SK-N-SH (cell line): Measurements from ENCODE around the gene KIFC3. TPM values are rescaled to one million over a fixed set of nuclear protein-coding genes. Genes with fewer than 3 reads are reported as not detected.

Source experiments
- CTCF ChIA-PET: fragments of 300-600, 350-600 bp; formaldehyde crosslinking; extraction: SDS; loops from one replicate; lab custom pipeline; 2021; lab: Yijun Ruan, JAX
- POLR2A ChIA-PET: fragments of 350-600 bp; sonication (Branson Sonifier 250); formaldehyde crosslinking; extraction: SDS; loops from one replicate; lab custom pipeline; 2020; ENCODE audit warnings: antibody characterized with exemption, inconsistent platforms; lab: Yijun Ruan, JAX
- DNase-seq: peaks from one replicate; pipeline ENCODE4 v3.0.0; 2012
- H2AFZ ChIP-seq: fragments of 200-600 bp; sonication (generic); 2 replicates; pipeline ENCODE4 v1.8.1; 2016; ENCODE audit warnings: antibody characterized with exemption, mild to moderate bottlenecking, low read depth
- H3F3A ChIP-seq: fragments of 200-600 bp; sonication (generic); replicated peaks from 2 replicates; pipeline ENCODE3; 2016; ENCODE audit warnings: antibody characterized with exemption, mild to moderate bottlenecking; ENCODE audit not compliant: insufficient read depth
- H3K27ac ChIP-seq, 2 experiments: fragments of 200-500 bp in 1 of 2; fragments of 200-600 bp in 1 of 2; sonication (Bioruptor generic) in 1 of 2; sonication (generic), shearing (Covaris generic) in 1 of 2; 2 replicates each; pipeline versions ENCODE4 v1.5.1 to v1.6.1; 2014 to 2016; ENCODE audit warnings: low read depth in 2 of 2, inconsistent platforms in 1 of 2, low read length in 1 of 2, mild to moderate bottlenecking in 1 of 2, mixed read lengths in 1 of 2
- H3K27me3 ChIP-seq: fragments of 200-600 bp; sonication (generic), shearing (Covaris generic); 2 replicates; pipeline ENCODE4 v1.6.1; 2016; ENCODE audit warnings: mixed run types; ENCODE audit not compliant: insufficient read depth
- H3K36me3 ChIP-seq, 2 experiments: fragments of 200-500 bp in 1 of 2; fragments of 200-600 bp in 1 of 2; sonication (Bioruptor generic) in 1 of 2; sonication (generic) in 1 of 2; replicated peaks in 1 of 2; 2 replicates each; pipeline versions ENCODE3 to v1.5.1; 2014 to 2016; ENCODE audit warnings: low read length in 1 of 2, mild to moderate bottlenecking in 1 of 2; ENCODE audit not compliant: insufficient read depth in 2 of 2, control insufficient read depth in 1 of 2
- H3K4me1 ChIP-seq, 2 experiments: fragments of 200-500 bp in 1 of 2; fragments of 200-600 bp in 1 of 2; sonication (Bioruptor generic) in 1 of 2; sonication (generic), shearing (Covaris generic) in 1 of 2; 2 replicates each; pipeline versions ENCODE4 v1.5.1 to v1.6.1; 2014 to 2016; ENCODE audit warnings: low read depth in 1 of 2, low read length in 1 of 2, mixed run types in 1 of 2; ENCODE audit not compliant: insufficient read depth in 2 of 2, control insufficient read depth in 1 of 2
- H3K4me2 ChIP-seq: fragments of 200-600 bp; sonication (generic), shearing (Covaris generic); 2 replicates; pipeline ENCODE4 v1.6.1; 2017; ENCODE audit warnings: mixed run types
- H3K4me3 ChIP-seq, 2 experiments: fragments of 200-500 bp in 1 of 2; fragments of 200-600 bp in 1 of 2; sonication (Bioruptor generic) in 1 of 2; sonication (generic), shearing (Covaris generic) in 1 of 2; 2 replicates each; pipeline versions ENCODE4 v1.5.1 to v1.8.1; 2014 to 2016; ENCODE audit warnings: low read depth in 2 of 2, inconsistent platforms in 1 of 2, low read length in 1 of 2, mild to moderate bottlenecking in 1 of 2, mixed read lengths in 1 of 2, moderate library complexity in 1 of 2
- H3K79me2 ChIP-seq: fragments of 200-600 bp; sonication (generic); 2 replicates; pipeline ENCODE4 v1.8.1; 2017; ENCODE audit warnings: mild to moderate bottlenecking; ENCODE audit not compliant: insufficient read depth
- H3K9ac ChIP-seq: fragments of 200-600 bp; sonication (generic); 2 replicates; pipeline ENCODE4 v1.6.1; 2017; ENCODE audit warnings: mixed run types
- H3K9me2 ChIP-seq: fragments of 200-600 bp; sonication (generic); 2 replicates; pipeline ENCODE4 v1.6.1; 2017; ENCODE audit warnings: mixed run types
- H3K9me3 ChIP-seq: fragments of 200-600 bp; sonication (generic); 2 replicates; pipeline ENCODE4 v1.6.1; 2017; ENCODE audit warnings: mixed run types, mild to moderate bottlenecking, moderate library complexity
- H4K20me1 ChIP-seq: fragments of 200-600 bp; sonication (generic); 2 replicates; pipeline ENCODE4 v1.6.1; 2017; ENCODE audit warnings: mild to moderate bottlenecking, mixed run types; ENCODE audit not compliant: insufficient read depth
- CHD2 ChIP-seq: fragments of 150-350 bp; IDR thresholded peaks from 2 replicates; pipeline ENCODE4 v1.6.1; 2018; ENCODE audit warnings: low read length; ENCODE audit not compliant: partially characterized antibody
- ELF1 ChIP-seq: IDR thresholded peaks from 2 replicates; pipeline ENCODE4 v1.4.0; 2012
- EZH2phosphoT487 ChIP-seq: fragments of 200-600 bp; sonication (generic); IDR thresholded peaks from 2 replicates; pipeline ENCODE4 v1.6.1; 2017; ENCODE audit warnings: low read depth, mixed run types, mild to moderate bottlenecking, antibody characterized with exemption, moderate library complexity, borderline replicate concordance
- FOXJ3 ChIP-seq: sonication (generic); formaldehyde crosslinking; IDR thresholded peaks from 2 replicates; pipeline ENCODE4 v1.5.1; 2020; ENCODE audit warnings: mild to moderate bottlenecking, missing genetic modification reagents
- FOXM1 ChIP-seq: IDR thresholded peaks from 2 replicates; pipeline ENCODE4 v1.4.0; 2012; ENCODE audit warnings: low read depth, mild to moderate bottlenecking
- JUND ChIP-seq: IDR thresholded peaks from 2 replicates; pipeline ENCODE4 v1.4.0; 2012
- MXI1 ChIP-seq: IDR thresholded peaks from 2 replicates; pipeline ENCODE4 v1.6.1; 2012; ENCODE audit warnings: mild to moderate bottlenecking, low read depth, low read length, improper control_type of control experiment
- NFIC ChIP-seq: IDR thresholded peaks from 2 replicates; pipeline ENCODE4 v1.4.0; 2012; ENCODE audit warnings: borderline replicate concordance
- POLR2AphosphoS5 ChIP-seq: IDR thresholded peaks from 2 replicates; pipeline ENCODE4 v1.6.1; 2012; ENCODE audit warnings: low read depth, low read length
- RFX5 ChIP-seq: IDR thresholded peaks from 2 replicates; pipeline ENCODE4 v1.6.1; 2012; ENCODE audit warnings: mild to moderate bottlenecking, improper control_type of control experiment, low read length
- WGBS: methylation state at CpG from one replicate; pipeline ENCODE4 v1.1.6; 2017; ENCODE audit warnings: low lambda C conversion rate; 5-methylcytosine and 5-hydroxymethylcytosine counted together
- polyA plus RNA-seq, 3 experiments: library from polyadenylated mRNA; depleted of rRNA; stranded (reverse); fragments of >200 nt; gene quantifications; 2 replicates each; pipeline ENCODE4 v1.2.3, GENCODE V29; 2012
- TF ChIP-seq, protein P1 (sequence below): IDR thresholded peaks from 2 replicates; pipeline ENCODE4; 2012
- TF ChIP-seq, protein P2 (sequence below): fragments of 150-350 bp; IDR thresholded peaks from 2 replicates; pipeline ENCODE4 v1.6.1; 2017; ENCODE audit warnings: antibody characterized with exemption, low read length, low read depth, borderline replicate concordance

Gene KIFC3
- polyA plus RNA-seq, 1 of the 3 experiments (the other 2 are of a cell fraction) = 65.4 TPM

DNA sequence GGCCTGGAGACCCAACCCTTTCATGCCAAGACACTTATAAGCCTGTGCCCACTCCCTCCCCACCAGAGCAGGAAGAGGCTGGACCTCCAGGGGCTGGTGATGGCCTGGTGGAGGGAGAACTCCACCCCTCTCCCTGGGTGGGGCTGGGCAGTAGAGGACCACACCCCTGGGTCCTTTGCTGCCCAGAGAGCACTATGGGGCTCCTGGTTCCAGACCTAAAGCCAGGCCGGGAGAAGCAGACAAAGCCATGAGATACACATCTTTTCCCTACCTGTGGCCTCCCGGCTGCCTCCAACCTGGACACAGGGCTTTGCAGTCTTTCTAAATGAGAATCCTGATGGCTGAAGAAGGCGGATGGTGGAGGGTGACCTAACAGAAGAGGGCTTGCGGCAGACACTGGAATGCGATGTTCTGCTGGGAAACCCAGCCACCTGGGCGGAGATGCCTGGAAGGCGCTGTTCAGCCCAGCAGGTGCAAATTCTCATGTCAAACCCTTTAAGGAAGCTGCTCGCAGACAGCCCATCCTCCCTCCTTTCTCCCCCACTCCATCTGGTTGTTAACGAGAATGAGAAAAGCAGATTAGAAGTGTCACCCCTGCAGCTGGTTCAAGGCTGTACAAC is 43.9 kb upstream of the KIFC3 start:
- Histone ChIP-seq H3K9me2 (no peaks in the 10 kb centered on the region), H3K9ac (no peak overlapping the region), H3K36me3 (no peaks in the 10 kb centered on the region), H3F3A (no peaks in the 10 kb centered on the region), H3K9me3 (no peaks in the 10 kb centered on the region), H3K79me2 (no peaks in the 10 kb centered on the region), H3K4me3 (no peak overlapping the region), H3K27me3 (no peaks in the 10 kb centered on the region), H3K27ac (no peak overlapping the region), H2AFZ (no peak overlapping the region), H4K20me1 (no peaks in the 10 kb centered on the region), H3K4me1 (peaks cover 0 to 8% of the 10 kb centered on the region in 2 experiments; a peak in 1 of 4 replicates), H3K4me2 (no peak overlapping the region)
- DNase-seq = no peak
- TF ChIP-seq FOXJ3 (CRISPR knock-in tag) = no peak
- TF ChIP-seq MXI1 = no peak
- ChIA-PET POLR2A (no interaction called here), CTCF (no interaction called here)
- 90% methylated on average over 8 of the region's 9 CpGs for WGBS

- POLR2A ChIA-PET = no interaction called here
- Histone ChIP-seq H3F3A (no peaks in the 10 kb centered on the region), H3K79me2 (no peaks in the 10 kb centered on the region), H3K4me2 (no peak overlapping the region), H3K9ac (no peak overlapping the region), H3K27me3 (no peaks in the 10 kb centered on the region), H2AFZ (no peak overlapping the region), H3K4me3 (no peak overlapping the region), H3K27ac (no peak overlapping the region), H3K4me1 (peaks cover 0 to 8% of the 10 kb centered on the region in 2 experiments; a peak in 1 of 4 replicates), H3K9me2 (no peaks in the 10 kb centered on the region), H3K9me3 (no peaks in the 10 kb centered on the region), H3K36me3 (no peaks in the 10 kb centered on the region), H4K20me1 (no peaks in the 10 kb centered on the region)
- 57% methylated on average over 8 of the region's 8 CpGs for WGBS
- TF ChIP-seq FOXJ3 (CRISPR knock-in tag) = no peak
- no peak for TF ChIP-seq CHD2
- no peak for TF ChIP-seq POLR2AphosphoS5
- TF ChIP-seq RFX5 = no peak
- no peak for TF ChIP-seq JUND
- no peak for TF ChIP-seq EZH2phosphoT487
- no peak for TF ChIP-seq FOXM1
- TF ChIP-seq NFIC = no peak
- no peak for TF ChIP-seq ELF1
- TF ChIP-seq, protein P1, sequence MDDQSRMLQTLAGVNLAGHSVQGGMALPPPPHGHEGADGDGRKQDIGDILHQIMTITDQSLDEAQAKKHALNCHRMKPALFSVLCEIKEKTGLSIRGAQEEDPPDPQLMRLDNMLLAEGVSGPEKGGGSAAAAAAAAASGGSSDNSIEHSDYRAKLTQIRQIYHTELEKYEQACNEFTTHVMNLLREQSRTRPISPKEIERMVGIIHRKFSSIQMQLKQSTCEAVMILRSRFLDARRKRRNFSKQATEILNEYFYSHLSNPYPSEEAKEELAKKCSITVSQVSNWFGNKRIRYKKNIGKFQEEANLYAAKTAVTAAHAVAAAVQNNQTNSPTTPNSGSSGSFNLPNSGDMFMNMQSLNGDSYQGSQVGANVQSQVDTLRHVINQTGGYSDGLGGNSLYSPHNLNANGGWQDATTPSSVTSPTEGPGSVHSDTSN = no peak
- TF ChIP-seq, protein P2, sequence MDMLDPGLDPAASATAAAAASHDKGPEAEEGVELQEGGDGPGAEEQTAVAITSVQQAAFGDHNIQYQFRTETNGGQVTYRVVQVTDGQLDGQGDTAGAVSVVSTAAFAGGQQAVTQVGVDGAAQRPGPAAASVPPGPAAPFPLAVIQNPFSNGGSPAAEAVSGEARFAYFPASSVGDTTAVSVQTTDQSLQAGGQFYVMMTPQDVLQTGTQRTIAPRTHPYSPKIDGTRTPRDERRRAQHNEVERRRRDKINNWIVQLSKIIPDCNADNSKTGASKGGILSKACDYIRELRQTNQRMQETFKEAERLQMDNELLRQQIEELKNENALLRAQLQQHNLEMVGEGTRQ = no peak
- CTCF ChIA-PET = no interaction called here
- DNase-seq = no peak
Measured at GRCh38 chr16:57845115-57845514, 42.8 kb upstream of the KIFC3 start.
